ENCODE measurements around the gene MSI2.

- TF ChIP-seq SUZ12 (IDR thresholded peaks at IDR 0.05) (no peak), SP1 (IDR thresholded peaks at IDR 0.05) (no peak), HDGF (IDR thresholded peaks at IDR 0.05; ENCODE audit: borderline replicate concordance) (no peak), FOXA1 (IDR thresholded peaks at IDR 0.05) (no peak), NFRKB (IDR thresholded peaks at IDR 0.05) (no peak), ARNT (IDR thresholded peaks at IDR 0.05) (no peak), CTBP1 (IDR thresholded peaks at IDR 0.05; ENCODE audit: borderline replicate concordance) (no peak), BHLHE40 (IDR thresholded peaks at IDR 0.05; ENCODE audit: borderline replicate concordance) (no peak)
Observed at GRCh38 chr17:57640079-57640478, 383.8 kb downstream of the MSI2 start.

All from HEK293T (cell line).